SK-N-SH (cell line): Measurements from ENCODE around the gene TTF2. TPM values are rescaled to one million over a fixed set of nuclear protein-coding genes. Genes with fewer than 3 reads are reported as not detected.
A peak's percentile ranks its signal among the peaks of the same experiment; 100 is the strongest.

Source experiments
- CHD2 ChIP-seq: fragments of 150-350 bp; IDR thresholded peaks from 2 replicates; pipeline ENCODE4 v1.6.1; 2018; ENCODE audit warnings: low read length; ENCODE audit not compliant: partially characterized antibody
- CTCF ChIP-seq: fragments of 200-600 bp; sonication (generic); IDR thresholded peaks from 2 replicates; pipeline ENCODE4 v1.6.1; 2017; ENCODE audit warnings: antibody characterized with exemption, mild to moderate bottlenecking, moderate library complexity
- ELF1 ChIP-seq: IDR thresholded peaks from 2 replicates; pipeline ENCODE4 v1.4.0; 2012
- EP300 ChIP-seq, 2 experiments: IDR thresholded peaks; 2 replicates each; pipeline versions ENCODE4 v1.4.0 to v1.6.1; 2012; ENCODE audit warnings: borderline replicate concordance in 1 of 2, low read depth in 1 of 2, low read length in 1 of 2
- EZH2phosphoT487 ChIP-seq: fragments of 200-600 bp; sonication (generic); IDR thresholded peaks from 2 replicates; pipeline ENCODE4 v1.6.1; 2017; ENCODE audit warnings: low read depth, mixed run types, mild to moderate bottlenecking, antibody characterized with exemption, moderate library complexity, borderline replicate concordance
- FOXM1 ChIP-seq: IDR thresholded peaks from 2 replicates; pipeline ENCODE4 v1.4.0; 2012; ENCODE audit warnings: low read depth, mild to moderate bottlenecking
- GABPA ChIP-seq: IDR thresholded peaks from 2 replicates; pipeline ENCODE4 v1.4.0; 2012; ENCODE audit warnings: low read depth, mild to moderate bottlenecking
- IRF3 ChIP-seq: fragments of 150-350 bp; IDR thresholded peaks from 2 replicates; pipeline ENCODE4 v1.6.1; 2016; ENCODE audit warnings: mild to moderate bottlenecking, low read depth, low read length
- JUND ChIP-seq: IDR thresholded peaks from 2 replicates; pipeline ENCODE4 v1.4.0; 2012
- MXI1 ChIP-seq: IDR thresholded peaks from 2 replicates; pipeline ENCODE4 v1.6.1; 2012; ENCODE audit warnings: mild to moderate bottlenecking, low read depth, low read length, improper control_type of control experiment
- NFIC ChIP-seq: IDR thresholded peaks from 2 replicates; pipeline ENCODE4 v1.4.0; 2012; ENCODE audit warnings: borderline replicate concordance
- PBX3 ChIP-seq: IDR thresholded peaks from 2 replicates; pipeline ENCODE4; 2012
- POLR2AphosphoS5 ChIP-seq: IDR thresholded peaks from 2 replicates; pipeline ENCODE4 v1.6.1; 2012; ENCODE audit warnings: low read depth, low read length
- RAD21 ChIP-seq: IDR thresholded peaks from 2 replicates; pipeline ENCODE4 v1.6.1; 2012; ENCODE audit warnings: mild to moderate bottlenecking, low read length
- RXRA ChIP-seq: IDR thresholded peaks from 2 replicates; pipeline ENCODE4 v1.4.0; 2012; ENCODE audit warnings: low read depth, mild to moderate bottlenecking, borderline replicate concordance
- SMC3 ChIP-seq: IDR thresholded peaks from 2 replicates; pipeline ENCODE4 v1.6.1; 2012; ENCODE audit warnings: low read depth, low read length, improper control_type of control experiment
- TAF1 ChIP-seq: IDR thresholded peaks from 2 replicates; pipeline ENCODE4 v1.6.1; 2012; ENCODE audit warnings: low read depth, mild to moderate bottlenecking, low read length, moderate library complexity, borderline replicate concordance
- USF1 ChIP-seq: IDR thresholded peaks from 2 replicates; pipeline ENCODE4 v1.4.0; 2012; ENCODE audit warnings: low read depth, borderline replicate concordance
- YY1 ChIP-seq: IDR thresholded peaks from 2 replicates; pipeline ENCODE4 v1.4.0; 2012; ENCODE audit warnings: low read depth, mild to moderate bottlenecking
- polyA plus RNA-seq, 3 experiments: library from polyadenylated mRNA; depleted of rRNA; stranded (reverse); fragments of >200 nt; gene quantifications; 2 replicates each; pipeline ENCODE4 v1.2.3, GENCODE V29; 2012

Gene TTF2
- polyA plus RNA-seq, 1 of the 3 experiments (the other 2 are of a cell fraction) = 10.8 TPM

GRCh38 chr1:117121589-117122329 lies 61.6 kb downstream of the TTF2 start, which contains the start of gene TRIM45 (continued):
- TF ChIP-seq EZH2phosphoT487 (no peak), CHD2 (no peak), YY1 (no peak), TAF1 (no peak), RXRA (no peak), PBX3 (peak; percentile 90), EP300 (IDR thresholded peaks at IDR 0.05; ENCODE audit: borderline replicate concordance in 1 of 2, low read depth in 1 of 2, low read length in 1 of 2) (no peak), USF1 (no peak), CTCF (peak; percentile 87), JUND (no peak), MXI1 (0 out of 2 replicates have a peak, but pooled peaks have one; percentile 38), NFIC (no peak), ELF1 (no peak), SMC3 (peak; percentile 49), FOXM1 (no peak), RAD21 (peak; percentile 62), POLR2AphosphoS5 (peak; percentile 59; the same call in 1 of the 2 replicates), IRF3 (peak; percentile 48; the same call in 1 of the 2 replicates), GABPA (no peak)
